Fibroblast of villous mesenchyme (primary cell): ENCODE measurements around the gene BRICD5. TPM values are rescaled to one million over a fixed set of nuclear protein-coding genes. Genes with fewer than 3 reads are reported as not detected.

ENCODE experiments used
- DNase-seq: peaks from one replicate; pipeline ENCODE4 v3.0.0-alpha.2; 2010; ENCODE audit warnings: low read depth
- H3K4me3 ChIP-seq: 2 replicates; pipeline ENCODE4 v1.5.1; 2011; ENCODE audit warnings: low read depth, mild to moderate bottlenecking, low read length
- CTCF ChIP-seq: IDR thresholded peaks from 2 replicates; pipeline ENCODE4 v1.5.1; 2012; ENCODE audit warnings: low read depth, mild to moderate bottlenecking, low read length; ENCODE audit not compliant: insufficient read depth
- total RNA-seq: library from RNA; depleted of rRNA; stranded (reverse); fragments of >200 nt; gene quantifications from 2 replicates; pipeline ENCODE4 v1.2.3, GENCODE V29; 2012

BRICD5 gene
- total RNA-seq, 1 donor: 1.7 TPM

GRCh38 chr16:2232094-2232990, 21.7 kb upstream of the BRICD5 start:
- no peak for TF ChIP-seq CTCF
- no peak for DNase-seq
- no peak overlapping the region for H3K4me3 ChIP-seq

- H3K4me3 ChIP-seq: no peak overlapping the region
- TF ChIP-seq CTCF: no peak
- peak; percentile 94 for DNase-seq
These were observed 20.6 kb upstream of the BRICD5 start for GRCh38 chr16:2231016-2231931.

- no peak for TF ChIP-seq CTCF
- no peak for DNase-seq
- H3K4me3 ChIP-seq: no peak overlapping the region
These were observed 19.7 kb upstream of the BRICD5 start for GRCh38 chr16:2230376-2230775.

- H3K4me3 ChIP-seq: no peak overlapping the region
- no peak for TF ChIP-seq CTCF
- DNase-seq: peak; percentile 17
These were observed 19.1 kb upstream of the BRICD5 start for GRCh38 chr16:2229632-2230250.

- H3K4me3 ChIP-seq: no peak overlapping the region
- TF ChIP-seq CTCF: no peak
- no peak for DNase-seq
These were observed 18.4 kb upstream of the BRICD5 start for GRCh38 chr16:2229091-2229490.

- TF ChIP-seq CTCF: no peak
- no peak for DNase-seq
- H3K4me3 ChIP-seq: no peak overlapping the region
These were observed 17.6 kb upstream of the BRICD5 start for GRCh38 chr16:2228161-2228824.
